Activated B cell treated with CpG ODN at 0.5 μM for 24 hours (primary cell): ENCODE results near the gene TOGARAM2. TPM values are rescaled to one million over a fixed set of nuclear protein-coding genes. Genes with fewer than 3 reads are reported as not detected.

ENCODE experiments used
- ATAC-seq: fragments of 200-7000 bp; cut with Tn5 transposase; one replicate; pipeline ENCODE4 v1.10.0; 2021; ENCODE audit warnings: low read depth, mild to moderate bottlenecking, moderate library complexity
- CTCF ChIA-PET: fragments of 350-600 bp; sonication (Branson Sonifier 250); formaldehyde crosslinking; loops from one replicate; lab custom pipeline; 2021; ENCODE audit warnings: antibody characterized with exemption; lab: Charles Lee
- POLR2A ChIA-PET: fragments of 350-600 bp; sonication (Branson Sonifier 250); formaldehyde crosslinking; loops from one replicate; lab custom pipeline; 2021; ENCODE audit warnings: antibody characterized with exemption; lab: Charles Lee
- DNase-seq: peaks from one replicate; pipeline ENCODE4 v3.0.0; 2022
- H3K27ac Mint-ChIP-seq: one replicate; pipeline ENCODE4 v1.8.0; 2020; ENCODE audit warnings: mixed read lengths
- H3K27me3 Mint-ChIP-seq: one replicate; pipeline ENCODE4 v1.8.0; 2021; ENCODE audit warnings: mixed read lengths
- H3K36me3 Mint-ChIP-seq: one replicate; pipeline ENCODE4 v1.8.0; 2021; ENCODE audit warnings: low read depth, mixed read lengths
- H3K4me1 Mint-ChIP-seq: one replicate; pipeline ENCODE4 v1.8.0; 2021; ENCODE audit warnings: mixed read lengths
- H3K4me3 Mint-ChIP-seq: one replicate; pipeline ENCODE4 v1.8.0; 2020; ENCODE audit warnings: mild to moderate bottlenecking, mixed read lengths
- H3K9me3 Mint-ChIP-seq: one replicate; pipeline ENCODE4 v1.8.0; 2020; ENCODE audit warnings: mixed read lengths
- CTCF ChIP-seq: fragments of 200-600 bp; IDR thresholded peaks from one replicate; pipeline ENCODE4 v1.8.0; 2022; ENCODE audit warnings: antibody characterized with exemption, mild to moderate bottlenecking
- intact Hi-C: fragments of 100-400 bp; cut with micrococcal nuclease; formaldehyde crosslinking; loops from one replicate; pipeline ENCODE4 v1.15.1; 2024
- total RNA-seq: library from RNA; stranded (reverse); gene quantifications from 2 replicates; pipeline ENCODE4 v1.2.3, GENCODE V29; 2022

The TOGARAM2 gene
- total RNA-seq, 1 donor from 2014 or later, result not detected

DNA sequence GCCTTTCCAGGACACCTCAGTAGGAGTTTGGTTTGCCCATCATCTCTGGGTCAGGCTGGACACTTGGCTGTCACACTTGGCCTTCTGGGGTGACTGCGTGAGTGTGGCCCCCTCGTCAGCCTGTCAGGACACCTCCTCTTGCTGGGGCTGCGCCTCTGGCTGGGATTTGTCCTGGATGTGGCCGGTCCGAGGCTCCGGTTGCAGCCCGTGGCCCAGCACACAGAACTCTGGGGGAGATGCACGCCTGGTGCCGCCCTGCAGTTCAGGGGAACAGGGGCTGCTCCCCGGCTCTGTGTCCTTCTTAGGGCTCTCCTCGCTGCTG, 83.6 kb downstream of the TOGARAM2 start:
- Mint-ChIP-seq H3K27me3 (peaks cover 3% of the 10 kb centered on the region), H3K27ac (no peak overlapping the region), H3K9me3 (no peaks in the 10 kb centered on the region), H3K4me3 (no peak overlapping the region), H3K4me1 (no peaks in the 10 kb centered on the region), H3K36me3 (no peaks in the 10 kb centered on the region)
- DNase-seq (no peak), ATAC-seq (no peak)
- no peak for TF ChIP-seq CTCF
- intact Hi-C loops, result no loop called here
- ChIA-PET POLR2A (no interaction called here), CTCF (no interaction called here)

GRCh38 chr2:29065068-29065811, 84.1 kb downstream of the TOGARAM2 start:
- no peak overlapping the region for H3K27ac Mint-ChIP-seq
- H3K4me3 Mint-ChIP-seq, result no peak overlapping the region
- no peaks in the 10 kb centered on the region for H3K9me3 Mint-ChIP-seq
- DNase-seq (no peak), ATAC-seq (no peak)
- no peak for TF ChIP-seq CTCF
- no peaks in the 10 kb centered on the region for H3K4me1 Mint-ChIP-seq
- POLR2A ChIA-PET, result no interaction called here
- intact Hi-C loops, result no loop called here
- H3K36me3 Mint-ChIP-seq, result no peaks in the 10 kb centered on the region
- peaks cover 3% of the 10 kb centered on the region for H3K27me3 Mint-ChIP-seq
- CTCF ChIA-PET, result no interaction called here

DNA sequence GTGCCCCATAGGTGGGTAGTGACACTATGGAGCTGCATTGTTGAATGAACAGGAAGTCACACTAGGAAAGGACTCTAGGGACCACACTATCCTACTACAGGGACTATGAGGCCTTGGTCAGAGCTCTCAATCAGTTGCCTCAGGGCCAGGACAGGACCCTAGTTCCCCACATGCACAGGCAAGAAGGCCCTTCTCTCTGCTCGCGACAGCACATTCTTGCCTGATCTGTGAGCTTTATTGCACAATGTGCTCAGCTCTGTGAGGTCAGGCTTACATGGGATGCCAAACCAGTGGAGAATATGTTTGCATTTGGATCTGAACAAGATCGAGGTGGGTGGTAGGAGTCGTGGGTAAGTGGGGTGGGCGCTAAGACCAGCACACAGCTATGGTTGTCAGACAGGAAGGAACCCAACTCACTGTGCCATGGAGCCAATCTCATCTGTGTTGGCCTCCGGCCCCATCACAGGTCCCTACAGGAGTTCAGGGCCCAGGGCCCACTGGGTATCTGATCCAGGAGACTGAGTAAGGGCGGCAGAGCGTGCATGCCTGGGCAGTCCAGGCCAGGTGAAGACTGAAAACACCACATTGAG, 85.3 kb downstream of the TOGARAM2 start:
- ATAC-seq (no peak), DNase-seq (no peak)
- peaks cover 3% of the 10 kb centered on the region for H3K27me3 Mint-ChIP-seq
- TF ChIP-seq CTCF, result no peak
- H3K9me3 Mint-ChIP-seq, result no peaks in the 10 kb centered on the region
- no peaks in the 10 kb centered on the region for H3K4me1 Mint-ChIP-seq
- CTCF ChIA-PET, result no interaction called here
- no peak overlapping the region for H3K4me3 Mint-ChIP-seq
- no peak overlapping the region for H3K27ac Mint-ChIP-seq
- no peaks in the 10 kb centered on the region for H3K36me3 Mint-ChIP-seq
- intact Hi-C loops, result no loop called here
- POLR2A ChIA-PET, result no interaction called here

DNA sequence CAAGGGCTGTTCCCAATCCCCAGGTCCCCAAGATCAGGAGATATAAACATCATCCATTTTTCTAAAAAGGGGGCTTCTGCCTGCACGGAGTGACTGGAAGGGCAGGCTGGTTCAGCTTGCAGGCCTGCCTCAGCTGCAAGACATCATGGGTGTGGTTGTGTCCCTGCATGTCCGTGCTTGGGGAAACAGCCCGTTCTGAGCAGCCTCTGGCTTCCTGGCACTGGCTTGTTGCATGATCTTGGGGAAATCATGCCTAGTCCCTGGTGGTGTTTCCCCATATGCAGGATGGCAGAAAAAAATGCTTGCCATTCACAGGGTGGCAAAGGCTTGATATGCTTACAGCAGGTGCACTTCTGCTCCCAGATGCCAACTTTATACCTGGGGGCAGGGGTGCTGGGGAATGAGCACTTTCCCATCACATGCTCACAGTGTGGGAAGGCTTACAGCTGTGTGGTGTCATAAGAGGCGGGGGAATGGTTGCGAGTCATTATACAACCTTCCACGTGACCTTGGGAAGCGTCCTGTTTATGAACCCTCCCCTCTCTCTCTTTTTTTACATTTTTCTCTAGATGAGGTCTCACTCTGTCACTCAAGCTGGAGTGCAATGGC, 86.0 kb downstream of the TOGARAM2 start:
- Mint-ChIP-seq H3K4me1 (no peaks in the 10 kb centered on the region), H3K27ac (no peak overlapping the region), H3K9me3 (no peaks in the 10 kb centered on the region), H3K27me3 (peaks cover 3% of the 10 kb centered on the region), H3K4me3 (no peak overlapping the region), H3K36me3 (no peaks in the 10 kb centered on the region)
- intact Hi-C loops, result no loop called here
- no peak for TF ChIP-seq CTCF
- ChIA-PET POLR2A (no interaction called here), CTCF (no interaction called here)
- no peak for ATAC-seq
- DNase-seq, result no peak

DNA sequence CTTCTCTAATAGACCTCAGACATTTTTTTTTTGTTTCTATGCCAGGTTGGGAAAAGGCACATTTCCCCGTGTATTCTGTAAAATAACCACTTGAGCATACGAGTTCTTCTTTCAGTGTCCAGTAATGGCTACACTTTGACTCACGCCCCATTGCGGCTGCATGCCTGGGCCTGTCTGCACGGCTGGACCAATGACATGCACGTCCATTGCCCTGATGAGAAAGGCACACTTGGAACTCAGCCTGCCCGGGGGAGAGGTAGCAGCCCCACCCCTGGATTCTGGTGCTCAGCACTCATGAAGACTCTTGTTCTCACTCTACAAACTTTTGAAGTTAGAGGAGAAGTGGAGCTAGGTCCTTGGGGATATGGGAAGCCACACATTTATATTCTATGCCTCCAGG, 87.4 kb downstream of the TOGARAM2 start:
- no peak for ATAC-seq
- TF ChIP-seq CTCF, result no peak
- Mint-ChIP-seq H3K36me3 (no peaks in the 10 kb centered on the region), H3K4me3 (no peak overlapping the region), H3K27ac (no peak overlapping the region), H3K4me1 (no peaks in the 10 kb centered on the region), H3K9me3 (no peaks in the 10 kb centered on the region), H3K27me3 (peaks cover 3% of the 10 kb centered on the region)
- intact Hi-C loops, result no loop called here
- CTCF ChIA-PET, result no interaction called here
- DNase-seq, result no peak
- POLR2A ChIA-PET, result no interaction called here
